GM06990 (cell line): ENCODE results near the gene ANKLE1.

ENCODE experiments used
- DNase-seq: peaks from one replicate; pipeline ENCODE4 v3.0.0-alpha.2; 2011; ENCODE audit not compliant: insufficient read length; ENCODE audit errors: extremely low read depth
- H3K27me3 ChIP-seq: replicated peaks from 2 replicates; pipeline ENCODE4 v1.6.0; 2011; ENCODE audit warnings: low read length; ENCODE audit not compliant: control insufficient read depth, insufficient read depth
- H3K36me3 ChIP-seq: 2 replicates; pipeline ENCODE4 v1.5.1; 2011; ENCODE audit warnings: low read length; ENCODE audit not compliant: control insufficient read depth, insufficient read depth
- H3K4me3 ChIP-seq: replicated peaks from 2 replicates; pipeline ENCODE4 v1.5.1; 2011; ENCODE audit warnings: low read depth, mild to moderate bottlenecking, control low read depth, low read length
- CTCF ChIP-seq: IDR thresholded peaks from 2 replicates; pipeline ENCODE4 v1.5.1; 2011; ENCODE audit warnings: low read length, control low read depth, mild to moderate bottlenecking, inconsistent platforms; ENCODE audit not compliant: insufficient read depth, poor library complexity, severe bottlenecking

Gene ANKLE1

GRCh38 chr19:17312189-17313113, 30.8 kb downstream of the ANKLE1 start:
- Histone ChIP-seq H3K36me3 (peaks cover 21% of the 10 kb centered on the region), H3K27me3 (no peaks in the 10 kb centered on the region), H3K4me3 (no peak overlapping the region)
- no peak for DNase-seq
- no peak for TF ChIP-seq CTCF

- Histone ChIP-seq H3K36me3 (peaks cover 23% of the 10 kb centered on the region), H3K4me3 (no peak overlapping the region), H3K27me3 (no peaks in the 10 kb centered on the region)
- DNase-seq = no peak
- TF ChIP-seq CTCF = no peak
Observed at GRCh38 chr19:17314007-17314593, 32.4 kb downstream of the ANKLE1 start.

- DNase-seq = no peak
- TF ChIP-seq CTCF = no peak
- H3K27me3 ChIP-seq = no peaks in the 10 kb centered on the region
- no peak overlapping the region for H3K4me3 ChIP-seq
- H3K36me3 ChIP-seq = peaks cover 33% of the 10 kb centered on the region
Observed at GRCh38 chr19:17318966-17319365, 37.3 kb downstream of the ANKLE1 start.

- no peak for DNase-seq
- no peak for TF ChIP-seq CTCF
- peaks cover 26% of the 10 kb centered on the region for H3K36me3 ChIP-seq
- H3K27me3 ChIP-seq = no peaks in the 10 kb centered on the region
- H3K4me3 ChIP-seq = no peak overlapping the region
Observed at GRCh38 chr19:17319473-17320238, 38.0 kb downstream of the ANKLE1 start.

GRCh38 chr19:17320435-17320834, 38.7 kb downstream of the ANKLE1 start:
- H3K4me3 ChIP-seq = no peak overlapping the region
- H3K27me3 ChIP-seq = no peaks in the 10 kb centered on the region
- no peak for TF ChIP-seq CTCF
- no peak for DNase-seq
- peaks cover 24% of the 10 kb centered on the region for H3K36me3 ChIP-seq
